Breast epithelium (tissue), 4 donors: ENCODE measurements around the gene WTAP. TPM values are rescaled to one million over a fixed set of nuclear protein-coding genes. Genes with fewer than 3 reads are reported as not detected.
"Not testable (repeated sequence)": the region's sequence is repeated elsewhere in the genome, so short reads cannot be mapped to it uniquely, and the experiment has no call there.

Experiments used
- DNase-seq, 2 donors: peaks; one replicate each; pipeline ENCODE4 v3.0.0-alpha.2; 2019; ENCODE audit warnings: low spot score in 2 of 2
- H3K27ac ChIP-seq, 2 donors: fragments of 200-600 bp; sonication (generic) in 1 of 2; one replicate each; pipeline ENCODE4 v1.5.1; 2016 to 2019; ENCODE audit warnings: mild to moderate bottlenecking in 1 of 2
- H3K27me3 ChIP-seq, 2 donors: fragments of 200-600 bp; sonication (generic) in 1 of 2; one replicate each; pipeline versions ENCODE4 v1.5.1 to v1.6.0; 2017 to 2019; ENCODE audit warnings: control low read depth in 1 of 2, mild to moderate bottlenecking in 1 of 2
- H3K36me3 ChIP-seq: fragments of 200-600 bp; one replicate; pipeline ENCODE4 v1.5.1; 2019
- H3K4me1 ChIP-seq, 2 donors: fragments of 200-600 bp; sonication (generic); one replicate each; pipeline ENCODE4 v1.5.1; 2016 to 2019; ENCODE audit warnings: control low read depth in 1 of 2
- H3K4me3 ChIP-seq, 3 donors: fragments of 200-600 bp; sonication (generic); 1 replicate in 2 of 3; 2 replicates in 1 of 3; pipeline ENCODE4 v1.5.1; 2016 to 2019; ENCODE audit warnings: mild to moderate bottlenecking in 3 of 3, moderate library complexity in 2 of 3
- H3K9me3 ChIP-seq, 2 donors: fragments of 200-600 bp; sonication (generic) in 1 of 2; one replicate each; pipeline ENCODE4 v1.5.1; 2016 to 2019; ENCODE audit warnings: control low read depth in 1 of 2
- CTCF ChIP-seq, 3 donors: fragments of 450-650 bp; IDR thresholded peaks; one replicate each; pipeline ENCODE4 v1.5.1; 2016 to 2017; ENCODE audit warnings: antibody characterized with exemption in 3 of 3, mild to moderate bottlenecking in 3 of 3, moderate library complexity in 3 of 3
- POLR2A ChIP-seq: fragments of 450-650 bp; IDR thresholded peaks from one replicate; pipeline ENCODE4 v1.6.1; 2016; ENCODE audit warnings: antibody characterized with exemption, mild to moderate bottlenecking, moderate library complexity
- POLR2AphosphoS5 ChIP-seq, 3 donors: sonication (generic); formaldehyde crosslinking; IDR thresholded peaks; one replicate each; pipeline ENCODE4 v1.6.1; 2017; ENCODE audit warnings: antibody characterized with exemption in 3 of 3
- intact Hi-C: fragments of 100-400 bp; cut with DNase I; formaldehyde crosslinking; loops from one replicate; pipeline ENCODE4 v1.15.1; 2023; ENCODE audit warnings: low total_unique reads
- total RNA-seq, 3 donors: library from RNA; depleted of rRNA; stranded (reverse); fragments of >200 nt; gene quantifications; one replicate each; pipeline ENCODE4 v1.1.0, GENCODE V29; 2016

Gene WTAP
- total RNA-seq, 3 donors from 2014 or later = 115 to 153 (median 116) TPM

DNA sequence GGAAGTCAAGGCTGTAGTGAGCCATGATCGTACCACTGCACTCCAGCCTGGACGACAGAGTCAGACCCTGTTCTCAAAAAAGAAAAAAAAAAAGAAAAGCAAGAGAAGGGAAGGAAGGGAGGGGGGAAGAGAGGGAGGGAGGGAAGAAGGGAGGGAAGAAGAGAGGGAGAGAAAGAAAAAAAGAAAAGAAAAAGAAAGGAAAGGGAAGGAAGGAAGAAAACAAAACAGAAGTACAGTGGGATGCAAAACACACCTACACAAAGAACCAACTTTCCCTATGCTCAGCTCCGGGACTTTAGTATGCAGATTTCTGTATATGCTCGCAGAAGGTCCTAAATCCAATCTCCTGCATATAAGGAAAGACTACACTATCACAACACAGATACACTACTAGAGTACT lies 2.5 kb upstream of the WTAP start:
- H3K4me3 ChIP-seq = no peak overlapping the region
- no peak for TF ChIP-seq POLR2AphosphoS5 (IDR thresholded peaks at IDR 0.05)
- no peak for TF ChIP-seq CTCF (IDR thresholded peaks at IDR 0.05)
- TF ChIP-seq POLR2A = no peak
- no peak for DNase-seq

DNA sequence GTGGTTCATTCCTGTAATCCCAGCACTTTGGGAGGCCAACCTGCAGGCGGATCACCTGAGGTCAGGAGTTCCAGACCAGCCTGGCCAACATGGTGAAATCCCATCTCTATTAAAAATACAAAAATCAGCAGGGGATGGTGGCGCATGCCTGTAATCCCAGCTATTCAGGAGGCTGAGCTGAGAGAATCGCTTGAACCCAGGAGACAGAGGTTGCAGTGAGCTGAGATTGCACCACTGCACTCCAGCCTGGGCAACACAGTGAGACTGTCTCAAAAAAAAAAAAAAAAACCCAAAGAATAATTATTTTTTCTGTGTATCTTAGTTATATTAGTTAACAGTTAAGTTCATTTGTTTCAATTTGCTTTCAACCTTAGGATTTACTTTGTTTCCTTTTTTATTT lies 2.1 kb upstream of the WTAP start:
- H3K27ac ChIP-seq, H3K9me3 ChIP-seq, DNase-seq, intact Hi-C loops, H3K4me3 ChIP-seq, H3K27me3 ChIP-seq, H3K4me1 ChIP-seq, H3K36me3 ChIP-seq: not testable (repeated sequence)

More for the DNA sequence above, 2.5 kb upstream of the WTAP start:
- Histone ChIP-seq H3K36me3 (no peaks in the 10 kb centered on the region), H3K9me3 (no peaks in the 10 kb centered on the region), H3K27ac (no peak overlapping the region), H3K27me3 (no peaks in the 10 kb centered on the region), H3K4me1 (no peaks in the 10 kb centered on the region)
- intact Hi-C loops = no loop called here

DNA sequence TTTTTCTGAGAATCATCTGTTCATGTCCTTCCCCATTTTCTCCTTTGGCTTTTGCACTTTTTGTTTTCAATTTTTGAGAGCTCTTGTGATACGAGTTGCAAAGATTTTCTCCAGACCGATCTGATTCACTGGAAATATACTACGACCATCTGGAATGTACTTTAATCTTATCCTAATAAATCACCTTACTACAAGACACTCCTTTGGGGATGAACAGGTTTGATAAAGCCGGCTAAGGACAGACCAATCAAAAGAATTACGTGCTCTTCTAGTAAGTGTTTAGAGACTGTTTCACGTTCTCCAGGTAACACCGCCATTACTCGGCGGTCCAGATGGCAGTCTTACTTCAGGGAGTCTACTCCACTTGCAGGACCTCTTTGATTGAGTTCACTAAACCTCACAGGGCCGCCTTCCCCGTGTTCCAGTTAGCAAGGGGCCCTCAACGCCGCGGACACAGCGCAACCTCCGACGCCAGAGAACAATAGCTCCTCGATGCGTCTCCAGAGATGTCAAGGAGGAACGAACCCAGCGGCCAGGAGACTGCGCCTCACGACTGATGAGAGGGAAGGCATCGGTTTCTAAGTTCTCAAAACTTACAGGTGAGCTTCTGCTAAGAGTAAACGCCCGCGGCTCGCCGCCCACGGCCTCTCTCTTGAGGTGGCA lies 920 bp upstream of the WTAP start:
- TF ChIP-seq POLR2AphosphoS5 (IDR thresholded peaks at IDR 0.05) (no peak), CTCF (IDR thresholded peaks at IDR 0.05) (no peak), POLR2A (no peak)
- Histone ChIP-seq H3K4me3 (peak overlapping the region; percentile 88 to 96 (median 93)), H3K27me3 (no peaks in the 10 kb centered on the region), H3K36me3 (no peaks in the 10 kb centered on the region), H3K4me1 (peaks cover 0 to 4% of the 10 kb centered on the region in 2 donors), H3K9me3 (no peaks in the 10 kb centered on the region), H3K27ac (peak overlapping the region; percentile 100)
- no peak for DNase-seq
- intact Hi-C loops = loop anchor here (2.0 kb wide), 2 partner anchors 34 to 62 kb away; partner anchors contain the start of genes SOD2 and TCP1

DNA sequence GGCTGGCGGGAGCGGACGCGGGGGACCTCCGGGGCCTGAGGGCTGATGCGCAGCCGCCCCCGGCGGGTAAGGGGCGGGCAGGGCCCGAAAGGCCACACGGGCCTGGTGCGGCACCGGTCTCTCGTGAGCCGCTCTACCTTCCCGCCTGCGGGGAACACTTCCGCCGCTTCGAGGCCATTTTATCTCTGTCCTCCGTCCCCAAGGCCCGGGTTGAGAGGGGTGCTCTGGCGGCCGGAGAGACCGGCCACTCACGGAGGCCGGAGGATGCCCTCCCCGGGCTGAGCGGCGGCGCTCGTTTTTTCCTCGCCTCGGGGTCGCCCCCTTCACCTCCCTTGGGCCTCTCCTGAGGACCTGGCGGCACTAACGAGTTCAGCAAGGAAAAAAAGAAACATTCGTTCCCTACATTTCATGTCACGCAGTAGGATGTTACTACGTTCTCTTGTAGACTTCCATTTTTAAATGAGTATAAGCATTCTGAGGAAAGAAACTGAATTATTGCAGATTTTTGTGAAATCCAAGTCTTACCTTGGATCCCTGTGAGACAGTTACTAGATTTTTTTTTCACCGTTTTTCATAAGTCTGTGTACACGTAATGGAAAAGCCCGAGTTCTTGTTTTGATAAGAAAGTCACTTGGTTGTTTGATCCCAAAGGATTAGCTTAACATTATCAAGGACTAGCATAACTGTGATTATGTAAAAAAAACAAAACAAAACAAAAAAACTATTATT lies 575 bp downstream of the WTAP start:
- peaks cover 0 to 4% of the 10 kb centered on the region in 2 donors for H3K4me1 ChIP-seq
- intact Hi-C loops = loop anchor here (2.0 kb wide), 2 partner anchors 35 to 61 kb away; partner anchors contain the start of genes SOD2 and TCP1

GRCh38 chr6:159728531-159728964 lies 1.2 kb downstream of the WTAP start:
- no peaks in the 10 kb centered on the region for H3K9me3 ChIP-seq
- peak overlapping the region; percentile 88 to 96 (median 93) for H3K4me3 ChIP-seq
- intact Hi-C loops = no loop called here
- H3K4me1 ChIP-seq = peaks cover 0 to 4% of the 10 kb centered on the region in 2 donors
- H3K27me3 ChIP-seq = no peaks in the 10 kb centered on the region
- no peak for DNase-seq
- no peak for TF ChIP-seq POLR2A
- no peak for TF ChIP-seq CTCF (IDR thresholded peaks at IDR 0.05)
- TF ChIP-seq POLR2AphosphoS5 (IDR thresholded peaks at IDR 0.05) = no peak
- H3K27ac ChIP-seq = peak overlapping the region; percentile 41 to 100
- H3K36me3 ChIP-seq = no peaks in the 10 kb centered on the region

More for the DNA sequence above, 575 bp downstream of the WTAP start:
- Histone ChIP-seq H3K4me3 (peak overlapping the region; percentile 88 to 96 (median 93)), H3K27ac (peak overlapping the region; percentile 100), H3K27me3 (no peaks in the 10 kb centered on the region), H3K9me3 (no peaks in the 10 kb centered on the region), H3K36me3 (no peaks in the 10 kb centered on the region)
- DNase-seq = peak; percentile 24 to 54
- TF ChIP-seq POLR2AphosphoS5 (IDR thresholded peaks at IDR 0.05) (peak; percentile 7 to 61 (median 47)), CTCF (IDR thresholded peaks at IDR 0.05) (peak in 1 of 3 donors; percentile 8), POLR2A (no peak)
